Small intestine (tissue), 7 donors: ENCODE measurements around the gene MAEA. TPM values are rescaled to one million over a fixed set of nuclear protein-coding genes. Genes with fewer than 3 reads are reported as not detected.

Experiments used
- DNase-seq, 2 donors: peaks; one replicate each; pipeline versions ENCODE4 v3.0.0 to v3.0.0-alpha.2; 2013
- FAIRE-seq: peaks from 2 replicates; lab custom pipeline; 2012; peaks lifted over from hg19 to GRCh38; lab: Jason Lieb, UNC
- H3K27ac ChIP-seq, 3 donors: one replicate each; pipeline ENCODE4 v1.5.1; 2013; ENCODE audit warnings: low read length in 2 of 3, mild to moderate bottlenecking in 2 of 3, control low read depth in 1 of 3, inconsistent platforms in 1 of 3, low read depth in 1 of 3, moderate library complexity in 1 of 3
- H3K27me3 ChIP-seq, 3 donors: one replicate each; pipeline ENCODE4 v1.6.1; 2013; ENCODE audit warnings: low read length in 3 of 3, inconsistent platforms in 1 of 3; ENCODE audit not compliant: control insufficient read depth in 3 of 3, insufficient read depth in 3 of 3
- H3K36me3 ChIP-seq, 3 donors: one replicate each; pipeline ENCODE4 v1.6.1; 2013; ENCODE audit warnings: low read length in 3 of 3, inconsistent platforms in 1 of 3, low read depth in 1 of 3, mild to moderate bottlenecking in 1 of 3, moderate library complexity in 1 of 3; ENCODE audit not compliant: control insufficient read depth in 3 of 3, insufficient read depth in 2 of 3
- H3K4me1 ChIP-seq, 3 donors: one replicate each; pipeline ENCODE4 v1.6.1; 2013; ENCODE audit warnings: low read length in 2 of 3, inconsistent platforms in 1 of 3, low read depth in 1 of 3, mild to moderate bottlenecking in 1 of 3, moderate library complexity in 1 of 3; ENCODE audit not compliant: control insufficient read depth in 3 of 3, insufficient read depth in 2 of 3
- H3K4me3 ChIP-seq, 3 donors: one replicate each; pipeline ENCODE4 v1.5.1; 2013; ENCODE audit warnings: low read length in 3 of 3, control low read depth in 1 of 3, inconsistent platforms in 1 of 3, low read depth in 1 of 3, mild to moderate bottlenecking in 1 of 3, moderate library complexity in 1 of 3
- H3K9me3 ChIP-seq, 2 donors: one replicate each; pipeline ENCODE4 v1.6.1; 2013; ENCODE audit warnings: low read depth in 1 of 2, low read length in 1 of 2; ENCODE audit not compliant: control insufficient read depth in 2 of 2, insufficient read depth in 1 of 2
- WGBS, 3 donors: extraction: QIAGEN DNeasy Blood & Tissue Kit; methylation state at CpG; one replicate each; pipeline ENCODE4 v1.1.7; 2013; 5-methylcytosine and 5-hydroxymethylcytosine counted together
- polyA plus RNA-seq, 4 donors: library from polyadenylated mRNA; stranded (reverse) in 3 of 4; unstranded in 1 of 4; fragments of 200-250 nt in 3 of 4; fragments of 120-200 nt in 1 of 4; gene quantifications; one replicate each; pipeline versions ENCODE4 v1.2.1 to v1.2.3, GENCODE V29; 2013
- donor health status: healthy with polysubstance abuse.
- donor health status: control.
- donor health status: control.
- donor health status: Bipolar disorder and iron deficiency.
- donor health status: healthy.

MAEA gene
- polyA plus RNA-seq, 4 donors: 49.4 to 97.1 (median 65.8) TPM

DNA sequence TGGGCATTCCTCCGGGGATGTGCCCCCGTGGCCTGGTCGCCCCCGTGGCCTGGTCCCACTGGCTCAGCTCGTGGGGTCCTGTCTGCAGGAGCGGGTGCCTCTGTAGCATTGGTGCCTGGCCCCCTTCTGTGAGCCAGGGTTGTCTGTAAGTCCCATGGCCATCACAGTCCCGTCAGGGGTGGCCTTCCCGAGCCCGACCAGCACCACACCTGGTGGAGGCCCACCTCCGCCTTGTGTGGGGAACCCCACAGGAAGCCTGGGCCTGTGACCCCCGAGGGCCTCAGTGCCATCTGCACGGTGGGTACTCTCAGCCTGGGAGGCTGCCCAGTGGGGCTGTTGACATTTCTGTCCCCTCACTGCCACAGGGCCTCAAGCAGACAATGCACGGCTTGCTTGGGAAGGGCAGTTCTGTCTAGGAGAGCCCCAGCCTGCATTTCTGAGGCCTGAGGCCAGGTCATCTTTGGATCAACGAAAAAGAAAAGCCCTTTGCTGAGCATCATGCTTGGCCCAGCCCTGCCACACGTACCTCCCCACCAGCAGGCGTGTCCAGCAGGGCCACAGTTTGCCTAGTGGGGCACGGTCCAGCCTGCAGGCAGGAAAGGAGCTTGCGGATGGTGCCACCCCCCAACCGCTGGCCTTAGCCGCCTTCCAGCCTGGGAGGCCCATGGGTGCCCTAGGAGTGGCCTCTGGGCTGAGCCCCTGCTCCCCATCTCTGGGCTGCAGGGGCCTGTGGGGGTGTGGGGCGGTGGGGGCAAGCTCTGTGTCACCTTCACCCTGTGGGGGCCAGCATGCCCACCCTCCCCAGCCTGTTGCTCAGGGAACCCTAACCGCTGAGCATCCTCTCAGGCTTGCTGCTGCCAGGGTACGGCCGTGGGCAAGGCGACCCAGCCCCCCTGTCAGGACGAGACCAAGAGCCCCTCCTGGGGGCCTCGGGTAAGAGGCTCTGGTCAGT lies 93.4 kb downstream of the MAEA start:
- Histone ChIP-seq H3K36me3 (peaks cover 6 to 62% (median 9%) of the 10 kb centered on the region in 3 donors), H3K27me3 (no peaks in the 10 kb centered on the region), H3K4me1 (no peaks in the 10 kb centered on the region), H3K9me3 (no peaks in the 10 kb centered on the region), H3K4me3 (no peak overlapping the region), H3K27ac (no peak overlapping the region)
- FAIRE-seq (no peak), DNase-seq (no peak)
- 87 to 91% (median 90%) methylated on average over 25 to 27 of the region's 27 CpGs for WGBS, 3 donors

- Histone ChIP-seq H3K4me3 (no peak overlapping the region), H3K36me3 (peaks cover 6 to 57% (median 9%) of the 10 kb centered on the region in 3 donors), H3K27ac (no peak overlapping the region), H3K27me3 (no peaks in the 10 kb centered on the region), H3K9me3 (no peaks in the 10 kb centered on the region), H3K4me1 (no peaks in the 10 kb centered on the region)
- FAIRE-seq: no peak
- 90 to 94% (median 91%) methylated on average over 33 to 34 of the region's 34 CpGs for WGBS, 3 donors
- DNase-seq: no peak
These were observed 94.3 kb downstream of the MAEA start for GRCh38 chr4:1383728-1384591.

- Histone ChIP-seq H3K4me1 (no peaks in the 10 kb centered on the region), H3K27me3 (no peaks in the 10 kb centered on the region), H3K27ac (no peak overlapping the region), H3K9me3 (peaks cover 0 to 7% of the 10 kb centered on the region in 2 donors), H3K36me3 (peaks cover 6 to 53% (median 9%) of the 10 kb centered on the region in 3 donors), H3K4me3 (no peak overlapping the region)
- DNase-seq (no peak), FAIRE-seq (no peak)
- 90 to 93% (median 92%) methylated on average over 14 to 16 of the region's 16 CpGs for WGBS, 3 donors
These were observed 95.1 kb downstream of the MAEA start for GRCh38 chr4:1384675-1385372.

DNA sequence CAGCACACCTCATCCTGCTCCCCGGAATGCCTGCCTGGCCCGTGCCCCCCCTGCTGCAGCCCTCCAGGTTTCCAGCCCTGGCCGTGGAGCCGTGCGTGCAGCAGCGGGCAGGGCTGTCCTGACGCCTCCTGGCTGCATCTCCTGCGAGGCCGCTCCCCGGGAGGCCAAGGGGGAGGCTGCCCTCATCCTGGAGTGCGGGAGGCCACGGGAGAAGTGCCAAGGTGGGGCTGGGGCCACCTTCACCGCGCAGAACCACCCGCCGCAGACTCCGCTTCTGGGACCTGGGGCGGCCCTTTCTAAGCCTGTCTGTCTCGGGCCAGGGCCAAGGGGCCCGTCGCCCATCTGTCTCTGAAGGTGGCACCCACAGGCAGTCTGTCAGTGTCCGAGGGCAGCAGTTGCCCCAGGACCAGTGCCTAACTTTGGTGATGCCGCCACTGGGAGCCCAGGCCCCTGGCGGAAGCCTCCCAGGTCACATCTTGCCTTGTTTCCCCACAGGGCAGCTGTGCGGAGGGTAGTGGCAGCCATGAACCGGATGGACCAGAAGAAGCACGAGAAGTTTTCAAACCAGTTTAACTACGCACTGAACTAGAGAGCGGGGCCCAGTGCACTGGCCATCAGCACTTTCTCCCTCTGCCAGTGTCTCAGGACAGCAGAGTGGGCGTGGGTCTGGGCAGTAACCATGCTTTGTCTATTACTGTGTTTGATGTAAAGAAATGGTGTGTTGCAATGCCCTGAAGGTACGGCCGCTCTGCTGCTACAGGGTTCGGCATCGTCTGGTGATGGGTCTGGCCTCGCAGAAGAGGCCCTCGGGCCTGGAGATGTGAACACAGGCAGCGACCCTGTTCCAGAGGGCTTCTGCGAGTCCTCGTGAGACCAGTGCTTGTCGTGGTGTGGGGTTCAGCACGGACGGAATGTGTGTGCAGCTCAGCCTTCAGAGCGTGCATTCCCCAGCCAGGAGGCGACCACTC lies 96.0 kb downstream of the MAEA start:
- 95 to 96% (median 95%) methylated on average over 44 of the region's 44 CpGs for WGBS, 3 donors
- Histone ChIP-seq H3K27ac (no peak overlapping the region), H3K9me3 (peaks cover 0 to 7% of the 10 kb centered on the region in 2 donors), H3K27me3 (no peaks in the 10 kb centered on the region), H3K4me1 (no peaks in the 10 kb centered on the region), H3K36me3 (peaks cover 6 to 52% (median 9%) of the 10 kb centered on the region in 3 donors), H3K4me3 (no peak overlapping the region)
- FAIRE-seq: no peak
- DNase-seq: no peak

Other genes starting within 250 kb of the MAEA start
- 1 to 10 TPM in 3 of 4 donors, not detected in 1; 1.4 to 2.2 (median 1.7) TPM for gene RNF212, start 176.3 kb upstream of the MAEA start, polyA plus RNA-seq
- 10 to 100 TPM; 12.7 to 61.0 (median 44.3) TPM for gene SPON2, start 117.3 kb upstream of the MAEA start, polyA plus RNA-seq
- gene CTBP1, start 40.8 kb upstream of the MAEA start, polyA plus RNA-seq: 100 to 1,000 TPM in 3 of 4 donors, 10 to 100 TPM in 1; 88.6 to 144 (median 132) TPM
- gene UVSSA, start 57.3 kb downstream of the MAEA start, polyA plus RNA-seq: 10 to 100 TPM in 2 of 4 donors, 1 to 10 TPM in 2; 8.5 to 20.3 (median 9.8) TPM
- not detected for gene NKX1-1, start 116.6 kb downstream of the MAEA start, polyA plus RNA-seq